ENCODE measurements around the gene RAB1B.

DNA sequence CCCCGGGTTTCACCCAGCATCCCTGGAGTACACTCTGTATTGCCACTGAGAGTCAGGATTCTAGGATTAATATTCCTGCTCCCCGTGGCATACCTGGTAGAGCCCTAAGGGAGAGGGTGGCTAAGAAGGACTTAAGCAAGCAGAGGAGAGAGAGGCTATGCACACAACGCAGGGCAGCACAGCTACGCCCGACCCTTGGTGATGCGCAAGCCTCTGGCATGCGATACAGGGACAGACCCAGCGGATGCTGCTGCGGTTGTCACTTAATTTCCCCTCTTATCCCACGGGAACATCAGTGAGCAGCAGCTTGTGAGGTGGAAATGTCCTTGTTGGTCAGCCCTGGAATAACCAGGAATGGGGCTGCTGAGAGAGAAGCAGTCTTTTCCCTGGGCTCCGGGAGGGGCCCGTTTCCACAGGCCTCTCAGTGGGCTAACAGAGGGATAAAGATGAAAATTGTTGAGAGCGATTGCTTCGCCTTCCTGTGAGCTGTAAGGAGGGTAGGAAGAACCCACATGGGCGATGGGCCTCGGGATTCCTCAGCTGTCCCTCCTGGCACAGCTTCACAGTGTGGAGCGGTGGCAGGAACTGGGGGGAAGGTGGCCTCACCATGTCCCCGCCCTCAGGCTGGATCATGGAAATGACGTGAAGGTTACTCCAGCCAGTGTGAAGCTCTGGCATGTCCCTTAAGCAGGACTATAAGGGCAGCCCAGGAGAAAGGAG is 48.4 kb upstream of the RAB1B start:
- TF ChIP-seq ZBTB33 (IDR thresholded peaks at IDR 0.05), result no peak
- TF ChIP-seq CTCF (IDR thresholded peaks at IDR 0.05; ENCODE audit: low read depth, low read length, missing input control), result no peak
- TF ChIP-seq REST (IDR thresholded peaks at IDR 0.05), result no peak
- no peak for TF ChIP-seq TAF1 (conservative IDR thresholded peaks at IDR 0.05)
- no peak for TF ChIP-seq RXRA (IDR thresholded peaks at IDR 0.05)
- TF ChIP-seq YY1 (IDR thresholded peaks at IDR 0.05), result no peak
- no peak for TF ChIP-seq MAX (IDR thresholded peaks at IDR 0.05)
- no peak for TF ChIP-seq SP1 (IDR thresholded peaks at IDR 0.05)
- TF ChIP-seq HNF4A (conservative IDR thresholded peaks at IDR 0.05), result no peak
- TF ChIP-seq, protein P1, sequence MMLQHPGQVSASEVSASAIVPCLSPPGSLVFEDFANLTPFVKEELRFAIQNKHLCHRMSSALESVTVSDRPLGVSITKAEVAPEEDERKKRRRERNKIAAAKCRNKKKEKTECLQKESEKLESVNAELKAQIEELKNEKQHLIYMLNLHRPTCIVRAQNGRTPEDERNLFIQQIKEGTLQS (IDR thresholded peaks at IDR 0.05), result no peak
- no peak for TF ChIP-seq FOXA2 (IDR thresholded peaks at IDR 0.05)
- TF ChIP-seq HNF4G (IDR thresholded peaks at IDR 0.05), result no peak
